K562 (cell line): ENCODE measurements around the gene LECT2.

Experiments used
- EZH2 ChIP-seq: IDR thresholded peaks from 2 replicates; pipeline ENCODE4 v1.6.1; 2012; ENCODE audit warnings: low read depth, mild to moderate bottlenecking, inconsistent platforms, low read length, borderline replicate concordance
- MAFG ChIP-seq: fragments of 450-650 bp; conservative IDR thresholded peaks from 2 replicates; pipeline ENCODE4 v1.6.1; 2016; ENCODE audit warnings: missing genetic modification characterization, missing compliant biosample characterization

DNA sequence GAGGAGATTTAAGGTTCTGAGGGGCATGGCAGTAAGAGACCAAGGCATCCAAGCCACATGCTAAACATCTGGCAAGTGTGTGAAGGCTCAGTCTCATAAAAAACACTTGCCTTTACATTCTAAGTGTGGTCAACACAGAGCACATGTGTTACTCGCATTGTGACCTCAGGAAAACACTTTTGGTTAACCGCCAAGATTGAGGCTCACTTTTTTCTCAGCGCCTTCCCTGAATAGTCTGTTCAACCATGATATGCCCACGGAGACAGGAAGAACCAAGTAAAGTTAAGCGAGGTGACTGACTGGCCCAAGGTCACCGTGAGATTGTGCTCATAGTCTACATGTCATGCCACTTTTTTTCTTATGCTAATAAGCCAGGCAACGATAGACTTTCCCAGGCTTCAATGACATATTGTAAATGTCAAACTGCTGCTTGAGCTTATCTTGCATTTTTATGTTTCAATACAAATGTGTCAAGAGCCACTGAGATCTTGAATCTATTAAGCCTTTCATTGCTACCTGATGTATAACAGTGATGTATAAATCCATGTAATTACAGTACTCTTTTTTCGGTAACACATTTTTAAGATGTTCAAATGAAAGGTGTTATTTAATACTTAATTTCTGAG is 38.0 kb downstream of the LECT2 start:
- TF ChIP-seq EZH2 (no peak), MAFG (tag) (no peak)
